K562 (cell line): ENCODE data around the gene IQSEC3. TPM values are rescaled to one million over a fixed set of nuclear protein-coding genes. Genes with fewer than 3 reads are reported as not detected.

Experiments used
- ATAC-seq: fragments of 200-7000 bp; cut with Tn5 transposase; 3 replicates; pipeline ENCODE4 v1.9.1; 2020; ENCODE audit warnings: moderate library complexity
- BruUV-seq: library from RNA; stranded (reverse); fragments of 400-500 nt; replicated peaks from 2 replicates; lab custom pipeline; 2021; lab: Mats Ljungman, UMichigan
- CTCF ChIA-PET: fragments of 300-600 bp; formaldehyde crosslinking; extraction: SDS; loops from one replicate; lab custom pipeline; 2021; ENCODE audit warnings: low intra/inter-chr PET ratio; lab: Yijun Ruan, JAX
- POLR2A ChIA-PET: fragments of 300-600, 350-650 bp; sonication (Branson Sonifier 250); formaldehyde crosslinking; extraction: SDS; loops from one replicate; lab custom pipeline; 2021; ENCODE audit warnings: antibody characterized with exemption, inconsistent platforms; lab: Yijun Ruan, JAX
- DNase-seq, 4 experiments: peaks; one replicate each; pipeline versions ENCODE4 v3.0.0 to v3.0.0-alpha.2; 2011 to 2018; ENCODE audit warnings: low spot score in 3 of 4, mixed read lengths in 3 of 4; ENCODE audit errors: extremely low read depth in 1 of 4
- FAIRE-seq: peaks from 2 replicates; lab custom pipeline; 2011; peaks lifted over from hg19 to GRCh38; lab: Jason Lieb, UNC
- H2AFZ ChIP-seq: 2 replicates; pipeline ENCODE4 v1.6.0; 2011; ENCODE audit warnings: low read depth, low read length, control low read depth, inconsistent platforms
- H3K27ac ChIP-seq: fragments of 200-600 bp; 3 replicates; pipeline ENCODE4 v1.8.0; 2011; ENCODE audit warnings: low read depth, mild to moderate bottlenecking, control low read depth, inconsistent platforms, low read length, moderate library complexity, mixed read lengths; ENCODE audit errors: extremely low read depth
- H3K27me3 ChIP-seq, 2 experiments: fragments of 300-600 bp in 1 of 2; 2 replicates in 1 of 2; 3 replicates in 1 of 2; pipeline versions ENCODE4 v1.6.0 to v1.8.0; 2011; ENCODE audit warnings: inconsistent platforms in 2 of 2, low read length in 2 of 2, mild to moderate bottlenecking in 1 of 2, mixed read lengths in 1 of 2, moderate library complexity in 1 of 2; ENCODE audit not compliant: control insufficient read depth in 2 of 2, insufficient read depth in 2 of 2
- H3K36me3 ChIP-seq: fragments of 300-600 bp; 3 replicates; pipeline ENCODE4 v1.8.0; 2011; ENCODE audit warnings: mild to moderate bottlenecking, low read length, inconsistent platforms; ENCODE audit not compliant: control insufficient read depth, insufficient read depth
- H3K4me1 ChIP-seq, 2 experiments: fragments of 200-600 bp in 1 of 2; replicated peaks in 1 of 2; 2 replicates in 1 of 2; 3 replicates in 1 of 2; pipeline versions ENCODE4 v1.5.1 to v1.8.0; 2011; ENCODE audit warnings: inconsistent platforms in 2 of 2, low read length in 2 of 2, mild to moderate bottlenecking in 1 of 2, mixed read lengths in 1 of 2, moderate library complexity in 1 of 2; ENCODE audit not compliant: control insufficient read depth in 2 of 2, insufficient read depth in 2 of 2
- H3K4me2 ChIP-seq: 2 replicates; pipeline ENCODE4 v1.6.1; 2011; ENCODE audit warnings: low read length, control low read depth, inconsistent platforms, mixed read lengths; ENCODE audit not compliant: insufficient read depth
- H3K4me3 ChIP-seq: fragments of 200-600 bp; sonication (generic), shearing (Covaris generic); 2 replicates; pipeline ENCODE4 v1.5.1; 2016; ENCODE audit warnings: control low read depth, inconsistent platforms
- H3K79me2 ChIP-seq: fragments of 200-600 bp; 3 replicates; pipeline ENCODE4 v1.8.0; 2011; ENCODE audit warnings: low read length, inconsistent platforms; ENCODE audit not compliant: control insufficient read depth, insufficient read depth
- H3K9ac ChIP-seq, 2 experiments: 2 replicates each; pipeline versions ENCODE4 v1.6.0 to v1.6.1; 2011; ENCODE audit warnings: low read depth in 2 of 2, low read length in 2 of 2, control low read depth in 1 of 2, inconsistent platforms in 1 of 2, mild to moderate bottlenecking in 1 of 2, mixed read lengths in 1 of 2; ENCODE audit not compliant: insufficient read depth in 1 of 2
- H3K9me1 ChIP-seq: one replicate; pipeline ENCODE4 v1.6.0; 2011; ENCODE audit warnings: inconsistent platforms, mild to moderate bottlenecking, low read length, moderate library complexity; ENCODE audit not compliant: control insufficient read depth, insufficient read depth
- H3K9me3 ChIP-seq: replicated peaks from 2 replicates; pipeline ENCODE4 v1.5.1; 2011; ENCODE audit warnings: low read depth, low read length, inconsistent platforms; ENCODE audit not compliant: control insufficient read depth, insufficient read depth
- H4K20me1 ChIP-seq: replicated peaks from 2 replicates; pipeline ENCODE4 v1.6.1; 2011; ENCODE audit warnings: low read length, inconsistent platforms, mixed read lengths; ENCODE audit not compliant: control insufficient read depth, insufficient read depth
- ASH1L ChIP-seq: fragments of 450-650 bp; IDR thresholded peaks from 2 replicates; pipeline ENCODE4 v1.6.1; 2018; ENCODE audit warnings: borderline replicate concordance, mild to moderate bottlenecking, low read depth; ENCODE audit not compliant: partially characterized antibody
- HNRNPLL ChIP-seq: fragments of 200-400 bp; formaldehyde crosslinking; IDR thresholded peaks from 2 replicates; pipeline ENCODE4 v1.6.1; 2017; ENCODE audit warnings: low read length, low read depth, mild to moderate bottlenecking; ENCODE audit not compliant: poor library complexity, severe bottlenecking
- NUFIP1 ChIP-seq: fragments of 450-650 bp; IDR thresholded peaks from 2 replicates; pipeline ENCODE4 v1.6.1; 2018; ENCODE audit not compliant: partially characterized antibody
- PREB ChIP-seq: sonication (generic); formaldehyde crosslinking; IDR thresholded peaks from 2 replicates; pipeline ENCODE4 v1.8.1; 2023; ENCODE audit warnings: mild to moderate bottlenecking, missing genetic modification reagents
- ZNF12 ChIP-seq: sonication (generic); formaldehyde crosslinking; IDR thresholded peaks from 2 replicates; pipeline ENCODE4 v1.4.0; 2020; ENCODE audit warnings: mild to moderate bottlenecking, missing genetic modification reagents
- WGBS: fragments of 100-300 bp; shearing (Covaris generic); methylation state at CpG from one replicate; pipeline ENCODE4 v1.1.6; 2016; ENCODE audit warnings: low coverage, mixed read lengths; ENCODE audit not compliant: insufficient coverage; ENCODE audit errors: missing lambda C conversion rate; 5-methylcytosine and 5-hydroxymethylcytosine counted together
- in situ Hi-C: fragments of 300-500 bp; cut with MboI; formaldehyde crosslinking; loops from 4 replicates; pipeline ENCODE4 v1.15.0; 2018; ENCODE audit warnings: inconsistent platforms, mixed read lengths
- intact Hi-C: fragments of 100-400 bp; cut with micrococcal nuclease; formaldehyde crosslinking; loops from 2 replicates; pipeline ENCODE4 v1.14.2; 2022
- polyA plus RNA-seq, 8 experiments: library from polyadenylated mRNA; depleted of rRNA in 4 of 8; stranded (reverse) in 5 of 8; unstranded in 3 of 8; fragments of >200 nt; fragmentation: Nextera tagmentation in 2 of 8; fragmentation: Illumina TruSeq in 1 of 8; extraction: Ambion mirVana in 2 of 8; extraction: Trizol in 1 of 8; gene quantifications; 2 replicates each; pipeline versions ENCODE4 v1.2.1 to v1.2.3, GENCODE V29; 2011 to 2014; ENCODE audit warnings: inconsistent platforms in 1 of 8, missing spikeins in 1 of 8
- total RNA-seq, 7 experiments: library from RNA; depleted of rRNA in 6 of 7; stranded (reverse); fragments of >200 nt in 6 of 7; fragmentation: Illumina TruSeq in 2 of 7; extraction: Trizol in 2 of 7; gene quantifications; 2 replicates each; pipeline versions ENCODE4 v1.2.1 to v1.2.3, GENCODE V29; 2011 to 2021; ENCODE audit warnings: low replicate concordance in 1 of 7
- TF ChIP-seq, protein P1 (sequence below): fragments of 250-450 bp; sonication (Bioruptor Pico); IDR thresholded peaks from 2 replicates; pipeline ENCODE4 v1.5.0; 2022; ENCODE audit warnings: mild to moderate bottlenecking
- TF ChIP-seq, protein P2 (sequence below): fragments of 450-650 bp; IDR thresholded peaks from 2 replicates; pipeline ENCODE4 v1.6.1; 2017; ENCODE audit warnings: antibody characterized with exemption

The IQSEC3 gene
- total and polyA plus RNA-seq, 9 of the 15 experiments (the other 6 are each of a cell fraction or from before 2014, with no cell fraction given), result under 0.01 to 0.25 (median 0.08) TPM; not detected in 3

DNA sequence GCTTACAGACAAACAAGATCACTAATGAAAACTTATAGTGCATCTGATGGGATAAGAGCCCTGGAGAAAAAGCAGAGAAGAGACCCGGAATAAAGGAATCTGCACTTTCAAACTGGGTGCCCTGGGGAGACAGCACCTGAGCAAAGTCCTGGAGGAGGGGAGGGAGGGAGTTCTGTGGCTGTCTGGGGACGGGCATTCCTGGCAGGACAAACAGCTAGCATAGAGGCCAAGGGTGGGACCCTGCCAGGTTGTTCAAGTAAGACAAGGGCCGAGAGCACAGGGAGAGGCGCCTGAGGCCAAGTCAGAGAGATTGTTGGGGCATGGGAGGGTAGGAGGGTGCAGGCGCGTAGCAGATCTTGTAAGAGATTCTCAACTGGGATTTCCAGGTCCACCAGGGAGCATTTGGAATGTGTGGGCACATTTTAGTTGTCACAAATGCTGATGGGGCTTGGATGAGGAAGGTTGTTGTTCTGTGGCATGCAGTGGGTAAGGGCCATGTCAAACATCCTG lies 14.2 kb downstream of the IQSEC3 start (continued):
- TF ChIP-seq HNRNPLL, result no peak
- TF ChIP-seq, protein P1, sequence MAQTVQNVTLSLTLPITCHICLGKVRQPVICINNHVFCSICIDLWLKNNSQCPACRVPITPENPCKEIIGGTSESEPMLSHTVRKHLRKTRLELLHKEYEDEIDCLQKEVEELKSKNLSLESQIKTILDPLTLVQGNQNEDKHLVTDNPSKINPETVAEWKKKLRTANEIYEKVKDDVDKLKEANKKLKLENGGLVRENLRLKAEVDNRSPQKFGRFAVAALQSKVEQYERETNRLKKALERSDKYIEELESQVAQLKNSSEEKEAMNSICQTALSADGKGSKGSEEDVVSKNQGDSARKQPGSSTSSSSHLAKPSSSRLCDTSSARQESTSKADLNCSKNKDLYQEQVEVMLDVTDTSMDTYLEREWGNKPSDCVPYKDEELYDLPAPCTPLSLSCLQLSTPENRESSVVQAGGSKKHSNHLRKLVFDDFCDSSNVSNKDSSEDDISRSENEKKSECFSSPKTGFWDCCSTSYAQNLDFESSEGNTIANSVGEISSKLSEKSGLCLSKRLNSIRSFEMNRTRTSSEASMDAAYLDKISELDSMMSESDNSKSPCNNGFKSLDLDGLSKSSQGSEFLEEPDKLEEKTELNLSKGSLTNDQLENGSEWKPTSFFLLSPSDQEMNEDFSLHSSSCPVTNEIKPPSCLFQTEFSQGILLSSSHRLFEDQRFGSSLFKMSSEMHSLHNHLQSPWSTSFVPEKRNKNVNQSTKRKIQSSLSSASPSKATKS, result no peak
- no peak for TF ChIP-seq ASH1L
- no peak for TF ChIP-seq PREB (CRISPR knock-in tag)
- no peak for TF ChIP-seq ZNF12 (CRISPR knock-in tag)

- TF ChIP-seq, protein P2, sequence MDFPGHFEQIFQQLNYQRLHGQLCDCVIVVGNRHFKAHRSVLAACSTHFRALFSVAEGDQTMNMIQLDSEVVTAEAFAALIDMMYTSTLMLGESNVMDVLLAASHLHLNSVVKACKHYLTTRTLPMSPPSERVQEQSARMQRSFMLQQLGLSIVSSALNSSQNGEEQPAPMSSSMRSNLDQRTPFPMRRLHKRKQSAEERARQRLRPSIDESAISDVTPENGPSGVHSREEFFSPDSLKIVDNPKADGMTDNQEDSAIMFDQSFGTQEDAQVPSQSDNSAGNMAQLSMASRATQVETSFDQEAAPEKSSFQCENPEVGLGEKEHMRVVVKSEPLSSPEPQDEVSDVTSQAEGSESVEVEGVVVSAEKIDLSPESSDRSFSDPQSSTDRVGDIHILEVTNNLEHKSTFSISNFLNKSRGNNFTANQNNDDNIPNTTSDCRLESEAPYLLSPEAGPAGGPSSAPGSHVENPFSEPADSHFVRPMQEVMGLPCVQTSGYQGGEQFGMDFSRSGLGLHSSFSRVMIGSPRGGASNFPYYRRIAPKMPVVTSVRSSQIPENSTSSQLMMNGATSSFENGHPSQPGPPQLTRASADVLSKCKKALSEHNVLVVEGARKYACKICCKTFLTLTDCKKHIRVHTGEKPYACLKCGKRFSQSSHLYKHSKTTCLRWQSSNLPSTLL, result no peak
- no peak for TF ChIP-seq NUFIP1
- no peak overlapping the region for H3K27ac ChIP-seq
- no peaks in the 10 kb centered on the region for H3K79me2 ChIP-seq
- FAIRE-seq (no peak), DNase-seq (no peak), ATAC-seq (no peak)
- no peak overlapping the region; the same call in 1 of the 2 replicates for H2AFZ ChIP-seq
- no peaks in the 10 kb centered on the region for H3K9me3 ChIP-seq
- no peak overlapping the region for H3K4me3 ChIP-seq
- no peak overlapping the region for H3K4me2 ChIP-seq
- 22% methylated on average over 7 of the region's 7 CpGs for WGBS
- no peaks in the 10 kb centered on the region for H3K9me1 ChIP-seq
- no peaks in the 10 kb centered on the region for H3K27me3 ChIP-seq
- intact Hi-C loops, result no loop called here
- in situ Hi-C loops, result no loop called here
- ChIA-PET CTCF (no interaction called here), POLR2A (no interaction called here)
- H3K36me3 ChIP-seq, result no peaks in the 10 kb centered on the region
- no peak overlapping the region for H3K9ac ChIP-seq
- H3K4me1 ChIP-seq, result peaks cover 13 to 15% of the 10 kb centered on the region in 2 experiments; a peak in 4 of 5 replicates
- no peaks in the 10 kb centered on the region for H4K20me1 ChIP-seq
- BruUV-seq, result no TSS peak
Measured at GRCh38 chr12:82740-83139, 16.2 kb downstream of the IQSEC3 start.
